ENCODE results near the gene SIN3A. TPM values are rescaled to one million over a fixed set of nuclear protein-coding genes. Genes with fewer than 3 reads are reported as not detected.
A peak's percentile ranks its signal among the peaks of the same experiment; 100 is the strongest.

The SIN3A gene
- total RNA-seq, 1 donor from 2014 or later, result 51.6 TPM

- intact Hi-C loops (cut with DNase I), result no loop called here
- Histone ChIP-seq H3K4me3 (peak overlapping the region; percentile 96), H3K27me3 (ENCODE audit: low read depth) (no peaks in the 10 kb centered on the region), H3K36me3 (no peaks in the 10 kb centered on the region), H3K4me1 (peaks cover 15% of the 10 kb centered on the region), H3K27ac (peak overlapping the region; percentile 93), H3K9me3 (no peaks in the 10 kb centered on the region)
- no peak for TF ChIP-seq CTCF (IDR thresholded peaks at IDR 0.05)
- peak; percentile 76 for DNase-seq
- no peak for ATAC-seq
Observed at GRCh38 chr15:75455982-75456531, 4.6 kb upstream of the SIN3A start.

- no peaks in the 10 kb centered on the region for H3K27me3 ChIP-seq (ENCODE audit: low read depth)
- ATAC-seq, result peak; percentile 32 to 49
- H3K4me1 ChIP-seq, result peaks cover 15% of the 10 kb centered on the region
- peak overlapping the region; percentile 96 for H3K4me3 ChIP-seq
- H3K9me3 ChIP-seq, result no peaks in the 10 kb centered on the region
- DNase-seq, result peak; percentile 93
- H3K27ac ChIP-seq, result peak overlapping the region; percentile 93
- TF ChIP-seq CTCF (IDR thresholded peaks at IDR 0.05), result no peak
- H3K36me3 ChIP-seq, result no peaks in the 10 kb centered on the region
- intact Hi-C loops (cut with DNase I), result no loop called here
Observed at GRCh38 chr15:75455424-75455981, 4.0 kb upstream of the SIN3A start.

GRCh38 chr15:75454471-75455378, 3.2 kb upstream of the SIN3A start:
- peak overlapping the region; percentile 96 for H3K4me3 ChIP-seq
- H3K9me3 ChIP-seq, result no peaks in the 10 kb centered on the region
- no peaks in the 10 kb centered on the region for H3K27me3 ChIP-seq (ENCODE audit: low read depth)
- TF ChIP-seq CTCF (IDR thresholded peaks at IDR 0.05), result no peak
- peaks cover 19% of the 10 kb centered on the region for H3K4me1 ChIP-seq
- DNase-seq (peak; percentile 83), ATAC-seq (no peak)
- peak overlapping the region; percentile 93 for H3K27ac ChIP-seq
- H3K36me3 ChIP-seq, result no peaks in the 10 kb centered on the region
- intact Hi-C loops (cut with DNase I), result no loop called here

- Histone ChIP-seq H3K36me3 (no peaks in the 10 kb centered on the region), H3K9me3 (no peaks in the 10 kb centered on the region), H3K4me3 (peak overlapping the region; percentile 96), H3K27ac (peak overlapping the region; percentile 94), H3K4me1 (peaks cover 26% of the 10 kb centered on the region), H3K27me3 (ENCODE audit: low read depth) (no peaks in the 10 kb centered on the region)
- DNase-seq (peak; percentile 98), ATAC-seq (peak; percentile 73 to 80)
- no peak for TF ChIP-seq CTCF (IDR thresholded peaks at IDR 0.05)
- intact Hi-C loops (cut with DNase I), result no loop called here
Observed at GRCh38 chr15:75453703-75454470, 2.4 kb upstream of the SIN3A start.

All from lower lobe of right lung (tissue), 2 donors.